HG02642 (cell line): ENCODE measurements around the gene NT5C.
A peak's percentile ranks its signal among the peaks of the same experiment; 100 is the strongest.

ENCODE experiments used
- ATAC-seq: cut with Tn5 transposase; IDR thresholded peaks from one replicate; pipeline ENCODE4 v1.9.1; 2021; ENCODE audit warnings: mild to moderate bottlenecking; ENCODE audit not compliant: unreplicated experiment, poor library complexity

Gene NT5C

GRCh38 chr17:75124041-75124818, 7.3 kb downstream of the NT5C start:
- no peak for ATAC-seq

GRCh38 chr17:75118307-75118706, 13.2 kb downstream of the NT5C start:
- ATAC-seq: no peak

- ATAC-seq: no peak
Measured at GRCh38 chr17:75116737-75117136, 14.8 kb downstream of the NT5C start.

- ATAC-seq: no peak
Measured at GRCh38 chr17:75115555-75115954, 16.0 kb downstream of the NT5C start.

- ATAC-seq: no peak
Measured at GRCh38 chr17:75114552-75115314, 16.8 kb downstream of the NT5C start.

GRCh38 chr17:75113798-75114551, 17.6 kb downstream of the NT5C start:
- peak; percentile 60 for ATAC-seq

- ATAC-seq: no peak
Measured at GRCh38 chr17:75111777-75112335, 19.7 kb downstream of the NT5C start.

GRCh38 chr17:75110234-75110937, 21.2 kb downstream of the NT5C start:
- ATAC-seq: no peak

GRCh38 chr17:75109407-75110233, 21.9 kb downstream of the NT5C start, which contains the start of gene ARMC7:
ARMC7 (plus strand) TSS chr17:75109969; CDS start chr17:75110289, 320 bp downstream.
- peak; percentile 72 for ATAC-seq

- no peak for ATAC-seq
Measured at GRCh38 chr17:75109046-75109406, 22.5 kb downstream of the NT5C start.

GRCh38 chr17:75108193-75108592, 23.3 kb downstream of the NT5C start:
- no peak for ATAC-seq

GRCh38 chr17:75105126-75106080, 26.1 kb downstream of the NT5C start:
- no peak for ATAC-seq

- no peak for ATAC-seq
Measured at GRCh38 chr17:75103601-75104554, 27.7 kb downstream of the NT5C start.

- ATAC-seq: peak; percentile 40
Measured at GRCh38 chr17:75102385-75102821, 29.1 kb downstream of the NT5C start.

- ATAC-seq: no peak
Measured at GRCh38 chr17:75099881-75100595, 31.5 kb downstream of the NT5C start.

GRCh38 chr17:75098861-75099260, 32.7 kb downstream of the NT5C start:
- no peak for ATAC-seq
